ENCODE measurements around the gene ASGR1.
A peak's percentile ranks its signal among the peaks of the same experiment; 100 is the strongest.
"Not testable (repeated sequence)": the region's sequence is repeated elsewhere in the genome, so short reads cannot be mapped to it uniquely, and the experiment has no call there.

The ASGR1 gene

GRCh38 chr17:7183433-7184090 lies 4.4 kb upstream of the ASGR1 start:
- H3K9ac ChIP-seq (ENCODE audit: low read length) = no peak overlapping the region
- H3K4me2 ChIP-seq (ENCODE audit: low read length) = no peak overlapping the region
- no peaks in the 10 kb centered on the region for H3K79me2 ChIP-seq (ENCODE audit: low read length)
- no peaks in the 10 kb centered on the region for H4K20me1 ChIP-seq (ENCODE audit: insufficient read depth, low read length)
- H3K9me3 ChIP-seq (ENCODE audit: insufficient read depth, low read length) = no peaks in the 10 kb centered on the region
- no peaks in the 10 kb centered on the region for H3K36me3 ChIP-seq (replicated peaks; ENCODE audit: low read depth, low read length)
- TF ChIP-seq EZH2phosphoT487 (IDR thresholded peaks at IDR 0.05; ENCODE audit: low read depth) (no peak), CTCF (IDR thresholded peaks at IDR 0.05; ENCODE audit: low read depth, low read length) (no peak)
- H3K4me1 ChIP-seq (ENCODE audit: low read length) = peaks cover 6% of the 10 kb centered on the region
- no peak overlapping the region for H3K4me3 ChIP-seq (ENCODE audit: low read length)
- H3K27ac ChIP-seq (ENCODE audit: low read length) = no peak overlapping the region
- no peaks in the 10 kb centered on the region for H3K27me3 ChIP-seq (ENCODE audit: low read depth, low read length)
- H2AFZ ChIP-seq (ENCODE audit: low read depth, low read length) = no peak overlapping the region

GRCh38 chr17:7182101-7182500 lies 2.9 kb upstream of the ASGR1 start:
- not testable (repeated sequence) for H3K4me3 ChIP-seq (ENCODE audit: low read length); H3K4me2 ChIP-seq (ENCODE audit: low read length); H3K36me3 ChIP-seq (replicated peaks; ENCODE audit: low read depth, low read length); H3K9ac ChIP-seq (ENCODE audit: low read length); H2AFZ ChIP-seq (ENCODE audit: low read depth, low read length); H3K4me1 ChIP-seq (ENCODE audit: low read length); H4K20me1 ChIP-seq (ENCODE audit: insufficient read depth, low read length); H3K79me2 ChIP-seq (ENCODE audit: low read length); H3K27ac ChIP-seq (ENCODE audit: low read length); H3K9me3 ChIP-seq (ENCODE audit: insufficient read depth, low read length); H3K27me3 ChIP-seq (ENCODE audit: low read depth, low read length)

- Histone ChIP-seq H3K4me3 (ENCODE audit: low read length) (no peak overlapping the region), H3K27me3 (ENCODE audit: low read depth, low read length) (no peaks in the 10 kb centered on the region), H2AFZ (ENCODE audit: low read depth, low read length) (no peak overlapping the region), H3K36me3 (replicated peaks; ENCODE audit: low read depth, low read length) (no peaks in the 10 kb centered on the region), H3K4me2 (ENCODE audit: low read length) (no peak overlapping the region), H3K27ac (ENCODE audit: low read length) (no peak overlapping the region), H3K9me3 (ENCODE audit: insufficient read depth, low read length) (no peaks in the 10 kb centered on the region), H3K4me1 (ENCODE audit: low read length) (peaks cover 5% of the 10 kb centered on the region), H3K9ac (ENCODE audit: low read length) (no peak overlapping the region), H4K20me1 (ENCODE audit: insufficient read depth, low read length) (no peaks in the 10 kb centered on the region), H3K79me2 (ENCODE audit: low read length) (no peaks in the 10 kb centered on the region)
- TF ChIP-seq CTCF (IDR thresholded peaks at IDR 0.05; ENCODE audit: low read depth, low read length) (no peak), EZH2phosphoT487 (IDR thresholded peaks at IDR 0.05; ENCODE audit: low read depth) (no peak)
These were observed 225 bp downstream of the ASGR1 start for GRCh38 chr17:7178973-7179316.

- H4K20me1 ChIP-seq (ENCODE audit: insufficient read depth, low read length) = no peaks in the 10 kb centered on the region
- peak overlapping the region; percentile 100 for H3K4me2 ChIP-seq (ENCODE audit: low read length)
- no peak overlapping the region for H3K27ac ChIP-seq (ENCODE audit: low read length)
- H3K79me2 ChIP-seq (ENCODE audit: low read length) = no peaks in the 10 kb centered on the region
- H3K9ac ChIP-seq (ENCODE audit: low read length) = peak overlapping the region; percentile 56
- H3K36me3 ChIP-seq (replicated peaks; ENCODE audit: low read depth, low read length) = no peaks in the 10 kb centered on the region
- peak overlapping the region; percentile 90 for H2AFZ ChIP-seq (ENCODE audit: low read depth, low read length)
- H3K4me1 ChIP-seq (ENCODE audit: low read length) = peaks cover 5% of the 10 kb centered on the region
- H3K27me3 ChIP-seq (ENCODE audit: low read depth, low read length) = no peaks in the 10 kb centered on the region
- no peak for TF ChIP-seq CTCF (IDR thresholded peaks at IDR 0.05; ENCODE audit: low read depth, low read length)
- TF ChIP-seq EZH2phosphoT487 (IDR thresholded peaks at IDR 0.05; ENCODE audit: low read depth) = no peak
- H3K4me3 ChIP-seq (ENCODE audit: low read length) = peak overlapping the region; percentile 90
- no peaks in the 10 kb centered on the region for H3K9me3 ChIP-seq (ENCODE audit: insufficient read depth, low read length)
These were observed 1.2 kb downstream of the ASGR1 start for GRCh38 chr17:7177954-7178477.
